DND-41 (cell line): ENCODE measurements around the gene MSL3B.

Experiments
- ATAC-seq: fragments of 200-7000 bp; cut with Tn5 transposase; 3 replicates; pipeline ENCODE4 v1.9.1; 2021; ENCODE audit warnings: low read depth; ENCODE audit not compliant: insufficient read depth
- DNase-seq: peaks from one replicate; pipeline ENCODE4 v3.0.0-alpha.2; 2020
- H2AFZ ChIP-seq: 2 replicates; pipeline ENCODE4 v1.6.0; 2012; ENCODE audit warnings: low read depth, low read length
- H3K27ac ChIP-seq: 2 replicates; pipeline ENCODE4 v1.5.1; 2012; ENCODE audit warnings: low read length, inconsistent platforms
- H3K27me3 ChIP-seq: fragments of 200-600 bp; sonication (generic); 2 replicates; pipeline ENCODE4 v1.6.0; 2012; ENCODE audit warnings: low read length, mild to moderate bottlenecking, inconsistent platforms; ENCODE audit not compliant: insufficient read depth, poor library complexity
- H3K36me3 ChIP-seq: 2 replicates; pipeline ENCODE4 v1.5.1; 2012; ENCODE audit warnings: low read length, inconsistent platforms; ENCODE audit not compliant: insufficient read depth
- H3K4me1 ChIP-seq: 2 replicates; pipeline ENCODE4 v1.5.1; 2012; ENCODE audit warnings: mild to moderate bottlenecking, low read length; ENCODE audit not compliant: insufficient read depth
- H3K4me2 ChIP-seq: 2 replicates; pipeline ENCODE4 v1.6.0; 2012; ENCODE audit warnings: mild to moderate bottlenecking, moderate library complexity, low read length, inconsistent platforms; ENCODE audit not compliant: insufficient read depth
- H3K4me3 ChIP-seq, 2 experiments: fragments of 200-600 bp in 1 of 2; shearing (Covaris generic) in 1 of 2; 2 replicates each; pipeline ENCODE4 v1.5.1; 2012 to 2016; ENCODE audit warnings: inconsistent platforms in 2 of 2, low read length in 2 of 2, mild to moderate bottlenecking in 2 of 2, low read depth in 1 of 2, moderate library complexity in 1 of 2
- H3K79me2 ChIP-seq: 2 replicates; pipeline ENCODE4 v1.6.0; 2012; ENCODE audit warnings: low read length, inconsistent platforms; ENCODE audit not compliant: insufficient read depth
- H3K9ac ChIP-seq: 2 replicates; pipeline ENCODE4 v1.6.0; 2012; ENCODE audit warnings: low read depth, mild to moderate bottlenecking, inconsistent platforms, low read length, moderate library complexity
- H3K9me3 ChIP-seq: 2 replicates; pipeline ENCODE4 v1.5.1; 2012; ENCODE audit warnings: low read length, moderate library complexity, mild to moderate bottlenecking, inconsistent platforms; ENCODE audit not compliant: insufficient read depth, severe bottlenecking
- H4K20me1 ChIP-seq: 2 replicates; pipeline ENCODE4 v1.6.0; 2012; ENCODE audit warnings: low read length; ENCODE audit not compliant: insufficient read depth
- CTCF ChIP-seq: IDR thresholded peaks from 2 replicates; pipeline ENCODE4 v1.5.1; 2012; ENCODE audit warnings: borderline replicate concordance, low read length, moderate library complexity, mild to moderate bottlenecking; ENCODE audit not compliant: poor library complexity, severe bottlenecking; ENCODE audit errors: extremely low read depth
- EZH2 ChIP-seq: IDR thresholded peaks from 3 replicates; pipeline ENCODE4 v1.6.1; 2012; ENCODE audit warnings: borderline replicate concordance, low read depth, mild to moderate bottlenecking, moderate library complexity, low read length, inconsistent platforms; ENCODE audit not compliant: severe bottlenecking

The MSL3B gene

GRCh38 chr2:233846387-233847247, 21.6 kb downstream of the MSL3B start:
- H3K4me2 ChIP-seq: peak overlapping the region; percentile 21; the same call in 1 of the 2 replicates
- peaks cover 98% of the 10 kb centered on the region for H3K36me3 ChIP-seq
- H3K27ac ChIP-seq: no peak overlapping the region
- H3K4me3 ChIP-seq: no peak overlapping the region
- no peaks in the 10 kb centered on the region for H3K9me3 ChIP-seq
- no peak for DNase-seq
- no peak for TF ChIP-seq EZH2
- no peak for TF ChIP-seq CTCF
- peaks cover 57% of the 10 kb centered on the region for H3K4me1 ChIP-seq
- H3K27me3 ChIP-seq: no peaks in the 10 kb centered on the region
- peak; percentile 38; the same call in 1 of the 3 replicates for ATAC-seq
- H3K79me2 ChIP-seq: peaks cover 97% of the 10 kb centered on the region
- no peak overlapping the region for H3K9ac ChIP-seq
- no peak overlapping the region for H2AFZ ChIP-seq
- peaks cover 74% of the 10 kb centered on the region for H4K20me1 ChIP-seq

- Histone ChIP-seq H3K79me2 (peaks cover 97% of the 10 kb centered on the region), H4K20me1 (peaks cover 75% of the 10 kb centered on the region)
Measured at GRCh38 chr2:233845301-233846060, 22.7 kb downstream of the MSL3B start.

DNA sequence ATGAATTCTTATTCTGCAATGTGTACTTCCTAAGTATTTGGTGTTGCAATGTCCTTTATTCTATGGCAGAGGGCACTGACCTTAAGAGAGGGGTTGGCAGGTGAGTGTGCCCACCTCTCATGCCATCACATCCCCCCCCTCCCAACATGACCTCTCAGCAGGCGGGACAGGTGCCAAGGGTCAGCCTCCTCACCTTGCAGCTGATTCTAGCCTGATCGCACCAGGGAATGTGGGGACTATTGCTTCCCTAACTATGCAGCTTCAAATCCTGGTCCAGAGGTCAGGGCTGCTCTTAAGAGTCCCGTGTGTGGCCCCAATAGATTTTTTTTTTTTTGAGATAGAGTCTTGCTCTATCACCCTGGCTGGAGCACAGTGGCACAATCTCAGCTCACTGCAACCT, 23.4 kb downstream of the MSL3B start:
- no peak overlapping the region for H3K27ac ChIP-seq
- H3K36me3 ChIP-seq: peaks cover 99% of the 10 kb centered on the region
- peaks cover 75% of the 10 kb centered on the region for H4K20me1 ChIP-seq
- H3K79me2 ChIP-seq: peaks cover 97% of the 10 kb centered on the region
- no peaks in the 10 kb centered on the region for H3K27me3 ChIP-seq
- H3K9me3 ChIP-seq: no peaks in the 10 kb centered on the region
- no peak overlapping the region for H3K4me2 ChIP-seq
- H2AFZ ChIP-seq: no peak overlapping the region
- no peak for TF ChIP-seq EZH2
- TF ChIP-seq CTCF: no peak
- no peak overlapping the region for H3K9ac ChIP-seq
- DNase-seq (no peak), ATAC-seq (no peak)
- H3K4me3 ChIP-seq: no peak overlapping the region
- peaks cover 55% of the 10 kb centered on the region for H3K4me1 ChIP-seq

More at GRCh38 chr2:233845301-233846060, 22.7 kb downstream of the MSL3B start:
- Histone ChIP-seq H3K4me2 (no peak overlapping the region), H3K27ac (no peak overlapping the region), H3K9me3 (no peaks in the 10 kb centered on the region), H3K27me3 (no peaks in the 10 kb centered on the region), H3K36me3 (peaks cover 99% of the 10 kb centered on the region), H3K9ac (no peak overlapping the region), H3K4me3 (no peak overlapping the region), H3K4me1 (peaks cover 57% of the 10 kb centered on the region), H2AFZ (no peak overlapping the region)
- DNase-seq (no peak), ATAC-seq (no peak)
- TF ChIP-seq EZH2 (no peak), CTCF (no peak)
